Mammary epithelial cell (primary cell): ENCODE measurements around the gene SLC25A34.

Experiments used
- CTCF ChIP-seq, 2 donors: IDR thresholded peaks in 1 of 2; conservative IDR thresholded peaks in 1 of 2; 2 replicates each; pipeline ENCODE4 v1.5.1; 2011 to 2012; ENCODE audit warnings: inconsistent platforms in 2 of 2, low read length in 2 of 2, mild to moderate bottlenecking in 2 of 2, control low read depth in 1 of 2, low read depth in 1 of 2; ENCODE audit not compliant: insufficient read depth in 1 of 2; ENCODE audit errors: extremely low read depth in 1 of 2
- EZH2 ChIP-seq: IDR thresholded peaks from 2 replicates; pipeline ENCODE4 v1.6.1; 2012; ENCODE audit warnings: low read length, inconsistent platforms, borderline replicate concordance

GRCh38 chr1:15785683-15786082, 49.6 kb downstream of the SLC25A34 start:
- TF ChIP-seq CTCF (conservative IDR thresholded peaks at IDR 0.05 in 1 of 2, IDR thresholded peaks at IDR 0.05 in 1 of 2; ENCODE audit: extremely low read depth in 1 of 2, insufficient read depth in 1 of 2, low read depth in 1 of 2, low read length in 2 of 2) (no peak), EZH2 (no peak)
